GM18868 (cell line): ENCODE results near the gene IFIT1.
"Not testable (repeated sequence)": the region's sequence is repeated elsewhere in the genome, so short reads cannot be mapped to it uniquely, and the experiment has no call there.

Source experiments
- ATAC-seq: cut with Tn5 transposase; IDR thresholded peaks from one replicate; pipeline ENCODE4 v1.9.1; 2021; ENCODE audit warnings: mild to moderate bottlenecking, moderate library complexity; ENCODE audit not compliant: unreplicated experiment

The IFIT1 gene

DNA sequence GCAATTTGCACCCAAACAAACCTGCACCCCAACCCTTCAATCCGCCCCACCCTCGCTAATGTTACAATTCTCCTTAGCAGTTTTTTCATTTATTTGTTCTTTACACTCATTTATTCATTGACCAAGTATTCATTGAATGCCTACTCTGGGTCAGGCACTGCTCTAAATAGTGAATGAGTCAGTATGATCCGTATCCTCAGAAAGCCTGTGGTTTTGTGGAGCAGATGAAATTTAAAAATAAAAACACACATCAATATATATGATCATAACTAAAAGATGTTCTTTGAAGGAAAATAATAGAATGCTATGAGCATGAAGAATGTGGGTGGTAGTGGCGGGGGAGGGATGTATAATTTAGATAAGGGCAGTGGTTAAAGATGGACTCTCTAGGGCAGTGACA is 35.2 kb downstream of the IFIT1 start:
- ATAC-seq, result no peak

DNA sequence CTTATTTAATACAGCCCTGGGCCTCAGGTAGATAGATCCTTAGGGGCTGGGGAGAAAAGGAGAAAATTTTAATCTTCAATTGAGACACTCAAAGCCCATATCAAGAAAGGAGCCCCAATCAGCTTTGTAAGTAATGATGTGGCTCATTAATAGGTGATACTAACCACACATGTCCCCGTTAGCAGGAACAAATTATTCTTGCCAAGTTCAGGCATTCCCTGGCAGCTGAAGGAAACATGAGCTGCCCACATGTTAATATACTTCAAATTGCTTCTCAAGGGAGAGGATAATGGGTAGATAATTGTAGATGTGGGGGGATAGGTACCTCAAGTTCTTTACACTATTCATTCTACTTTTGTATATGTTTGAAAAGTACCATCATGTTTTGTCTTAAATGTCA is 36.5 kb downstream of the IFIT1 start:
- ATAC-seq, result no peak

DNA sequence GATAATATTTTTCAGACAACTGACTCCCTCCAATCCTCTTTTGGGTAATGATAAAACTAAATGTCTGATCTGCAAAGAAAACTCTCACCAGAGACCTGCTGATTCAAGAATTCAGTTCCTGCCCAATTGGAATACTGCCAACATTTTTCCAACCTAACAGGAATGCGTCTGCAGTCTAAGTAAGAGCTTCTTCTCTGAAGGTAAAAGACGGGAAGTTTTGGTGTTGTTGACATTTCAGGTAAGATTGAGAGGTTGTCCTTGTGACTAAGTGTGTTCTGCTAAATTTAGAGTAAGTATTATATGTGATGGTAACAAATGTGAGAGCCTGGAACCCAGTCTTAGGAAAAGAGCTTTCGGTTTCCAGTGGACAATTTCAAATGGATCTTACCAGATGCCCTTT is 39.6 kb downstream of the IFIT1 start:
- no peak for ATAC-seq

DNA sequence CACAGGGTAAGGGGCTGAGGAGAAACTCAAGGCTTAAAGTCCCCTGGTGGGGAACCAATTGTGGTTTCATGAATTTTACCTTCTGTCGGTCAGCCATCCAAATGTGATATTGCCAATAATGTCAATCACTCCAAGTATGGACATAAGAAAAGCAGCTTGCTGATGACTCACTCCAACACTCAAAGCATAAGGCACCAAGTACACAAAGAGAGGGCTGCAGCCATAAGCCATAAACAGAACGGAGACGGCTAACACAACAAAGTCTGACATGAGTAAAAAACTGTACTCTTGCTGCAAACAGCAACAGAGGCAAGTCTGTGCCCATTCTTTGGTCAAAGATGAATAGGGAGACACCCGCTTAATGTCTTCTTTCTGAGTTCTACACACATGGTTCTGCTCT is 46.1 kb downstream of the IFIT1 start:
- ATAC-seq, result no peak

DNA sequence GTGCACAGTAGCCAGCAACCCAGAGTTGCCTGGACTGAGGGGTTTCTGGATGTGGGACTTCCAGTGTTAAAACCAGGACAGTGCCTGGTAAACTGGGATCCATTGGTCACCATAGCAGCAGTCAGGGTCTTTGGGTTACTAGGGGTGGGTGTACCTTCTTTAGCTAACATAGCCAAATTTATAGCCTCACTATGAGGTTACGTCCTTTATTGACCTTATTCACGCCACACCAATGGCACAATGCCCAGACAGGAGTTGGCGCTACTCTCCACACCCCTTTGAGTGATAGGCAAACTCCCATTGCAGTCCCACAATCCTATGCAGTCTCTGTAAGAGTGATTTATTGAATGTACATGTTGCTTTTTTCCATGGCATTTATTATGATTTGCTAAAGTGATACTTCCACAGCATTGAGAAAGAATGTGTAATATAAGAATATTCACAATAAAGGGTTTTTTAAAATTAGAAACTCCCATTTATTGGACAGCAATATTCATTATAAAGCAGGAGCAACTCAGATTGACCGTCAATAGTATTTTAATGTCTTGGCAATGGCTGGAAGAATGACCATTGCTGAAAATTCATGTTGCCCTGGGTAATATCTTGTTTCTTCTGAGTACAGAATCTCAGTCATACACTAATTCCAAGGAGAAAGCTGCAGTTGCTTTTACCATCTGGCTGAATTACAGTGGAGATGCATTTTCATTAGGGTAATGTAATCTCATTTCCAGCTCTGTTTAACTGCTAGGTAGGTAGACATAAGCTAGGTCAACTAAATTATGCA is 48.0 kb downstream of the IFIT1 start:
- ATAC-seq, result no peak

DNA sequence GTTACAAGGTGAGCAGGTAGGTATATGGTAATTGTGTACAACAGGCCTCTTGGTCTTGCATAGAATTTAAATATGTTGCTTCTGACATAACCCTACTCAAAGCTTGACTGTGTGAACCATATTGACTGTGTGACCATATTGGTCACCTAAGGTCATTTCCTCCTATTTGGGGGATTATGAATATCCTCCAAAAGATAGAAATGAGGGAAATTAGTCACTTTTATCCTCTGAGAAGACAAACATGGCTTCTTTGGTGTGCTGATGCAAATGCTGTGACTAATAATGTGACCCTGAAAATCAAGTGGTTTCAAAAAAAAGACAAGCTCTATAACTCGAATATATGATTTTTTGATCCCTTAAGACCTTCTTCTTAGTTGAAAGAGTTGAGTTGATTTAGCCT is 49.9 kb downstream of the IFIT1 start:
- no peak for ATAC-seq

DNA sequence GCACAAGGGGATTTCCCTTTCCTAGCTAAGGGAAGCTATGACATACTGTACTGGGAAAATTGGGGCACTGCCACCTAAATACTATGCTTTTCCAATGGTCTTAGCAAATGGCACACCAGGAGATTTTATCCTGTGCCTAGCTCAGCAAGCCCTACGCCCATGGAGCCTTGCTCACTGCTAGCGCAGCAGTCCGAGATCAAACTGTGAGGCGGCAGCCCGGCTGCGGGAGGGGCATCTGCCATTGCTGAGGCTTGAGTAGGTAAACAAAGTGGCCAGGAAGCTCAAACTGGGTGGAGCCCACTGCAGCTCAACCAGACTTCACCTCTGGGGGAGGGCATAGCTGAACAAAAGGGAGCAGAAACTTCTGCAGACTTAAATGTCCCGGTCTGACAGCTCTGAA is 52.4 kb downstream of the IFIT1 start:
- ATAC-seq, result not testable (repeated sequence)

DNA sequence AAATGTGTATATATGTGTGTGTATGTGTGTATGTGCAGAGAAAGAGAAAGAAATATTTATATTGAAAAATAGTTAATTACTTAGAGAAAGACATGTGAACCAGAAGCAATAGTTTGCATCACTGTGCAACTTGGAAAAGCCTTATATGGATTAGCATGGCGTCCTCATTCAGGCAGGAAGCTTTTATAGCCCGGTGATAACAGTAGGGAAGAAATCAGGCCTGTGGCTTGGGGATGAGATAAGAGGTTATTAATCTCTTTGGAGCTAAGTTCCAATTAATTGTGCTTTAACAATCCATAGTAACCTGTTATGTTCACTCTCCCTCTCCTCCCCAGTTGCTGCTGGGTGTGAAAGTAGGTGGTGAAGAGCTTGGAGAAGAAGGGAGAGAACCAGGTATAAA is 58.5 kb downstream of the IFIT1 start:
- ATAC-seq, result no peak

DNA sequence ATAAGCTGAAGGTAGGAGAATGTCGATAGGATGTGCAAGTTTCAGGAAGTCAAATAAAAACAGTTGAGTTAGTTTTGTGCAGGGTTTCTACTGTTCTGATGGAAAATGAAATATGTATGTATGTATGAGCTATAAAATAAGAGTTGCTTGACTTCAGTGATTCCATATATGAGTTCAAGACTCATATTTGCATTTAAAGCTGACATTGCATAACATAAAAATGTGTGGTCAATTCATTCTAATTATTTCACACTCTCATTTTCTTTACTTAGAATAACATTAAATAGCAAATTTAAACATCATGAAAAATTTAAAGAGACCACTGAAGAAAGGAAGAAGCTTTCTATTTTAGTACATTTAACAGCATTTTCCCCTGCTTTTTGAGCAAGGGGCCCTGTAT is 59.8 kb downstream of the IFIT1 start:
- no peak for ATAC-seq

DNA sequence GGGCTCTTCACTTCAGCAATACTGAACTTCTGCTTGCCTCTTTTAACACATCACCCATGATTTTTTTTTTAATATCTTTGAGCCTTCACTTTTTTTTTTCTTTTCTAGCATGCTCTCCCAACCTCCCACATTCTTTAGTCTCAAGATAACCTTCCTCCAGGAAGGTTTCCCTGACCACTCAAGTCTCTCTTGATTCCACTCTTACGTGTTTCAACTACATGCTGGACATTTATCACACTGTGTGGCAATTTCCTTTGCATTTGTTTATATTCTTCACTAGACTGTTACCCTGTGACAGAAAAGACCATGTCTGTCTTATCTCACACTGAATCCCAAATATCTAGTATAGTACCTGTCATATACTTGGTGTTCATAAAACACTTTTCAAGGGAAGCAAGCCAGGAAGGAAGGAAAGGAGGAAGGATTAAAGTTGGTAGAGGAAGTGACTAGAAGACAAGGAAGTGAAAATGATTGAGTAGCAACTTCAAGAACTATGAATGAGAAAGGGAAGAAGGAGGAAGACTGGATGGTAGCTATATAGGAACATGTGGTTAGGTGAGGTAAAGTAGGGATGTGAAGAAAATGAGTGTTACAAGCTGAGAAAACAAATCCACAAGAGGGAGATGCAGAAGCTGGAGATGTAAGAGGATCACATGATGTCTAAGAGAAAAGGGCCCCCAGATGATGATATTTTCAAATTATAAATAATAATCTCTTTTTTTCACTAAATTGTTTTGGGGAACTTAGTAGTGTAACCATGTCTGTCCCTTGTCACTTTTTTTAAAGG is 62.3 kb downstream of the IFIT1 start:
- ATAC-seq, result no peak
